ENCODE measurements around the gene SULT1C3. TPM values are rescaled to one million over a fixed set of nuclear protein-coding genes. Genes with fewer than 3 reads are reported as not detected.

SULT1C3 gene
- total RNA-seq (not detected), polyA plus RNA-seq (not detected)

DNA sequence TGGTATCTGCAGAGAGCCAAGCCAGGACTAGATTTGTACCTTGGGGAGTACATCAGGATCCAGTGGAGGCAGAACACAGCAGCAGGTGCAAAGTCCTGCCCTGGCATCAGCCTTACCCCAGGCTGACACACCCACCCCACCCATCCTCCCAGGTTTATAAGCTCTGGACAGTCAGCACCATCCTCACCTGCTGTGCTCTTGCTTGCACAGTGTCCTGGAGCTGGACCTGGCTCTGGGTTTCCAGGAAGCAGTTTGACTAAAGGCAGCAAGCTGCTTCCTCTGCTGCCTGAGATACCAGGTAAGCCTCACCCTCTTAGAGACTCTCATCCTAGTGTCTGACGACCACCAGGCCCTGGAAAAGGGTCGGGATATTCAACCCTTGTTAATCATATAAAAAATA is at the start of gene SULT1C3:
Gene SULT1C3, plus strand, starts transcription at position 183 of the 400 bp plus-strand sequence. CDS start 7,227 bp downstream, outside the sequence.
- DNase-seq (ENCODE audit: extremely low spot score), result no peak
- Histone ChIP-seq H3K27ac (ENCODE audit: low read depth) (no peak within 1 kb of the TSS), H3K36me3 (ENCODE audit: insufficient read depth) (no peaks in the 10 kb centered on the region), H3K4me3 (ENCODE audit: low read depth, low read length) (no peak within 1 kb of the TSS), H3K4me1 (ENCODE audit: insufficient read depth) (peaks cover 1% of the 10 kb centered on the region)
- WGBS, result 82% methylated on average over 2 of the region's 2 CpGs

DNA sequence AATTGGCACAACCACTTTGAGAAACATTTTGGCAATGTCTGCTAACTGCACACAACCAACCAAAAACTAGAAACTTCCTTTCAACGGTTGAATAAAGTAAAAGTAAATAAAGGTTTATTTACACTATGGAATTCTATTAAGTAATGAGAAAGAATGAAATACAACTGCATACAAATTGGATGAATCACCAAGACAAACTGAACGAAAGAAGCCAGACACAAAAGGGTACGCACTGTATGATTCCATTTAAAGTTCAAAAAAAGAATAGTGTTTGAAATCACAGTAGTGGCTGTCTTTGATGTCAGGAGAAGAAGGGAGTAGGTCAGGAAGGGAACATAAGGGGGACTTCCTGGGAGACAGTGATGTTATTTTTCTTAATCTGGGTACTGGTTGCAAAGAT is 46.5 kb upstream of the SULT1C3 start:
- WGBS, result 47% methylated on average over 3 of the region's 3 CpGs
- no peaks in the 10 kb centered on the region for H3K4me1 ChIP-seq (ENCODE audit: insufficient read depth)
- no peak overlapping the region for H3K27ac ChIP-seq (ENCODE audit: low read depth)
- no peak overlapping the region for H3K4me3 ChIP-seq (ENCODE audit: low read depth, low read length)
- H3K36me3 ChIP-seq (ENCODE audit: insufficient read depth), result no peaks in the 10 kb centered on the region
- no peak for DNase-seq (ENCODE audit: extremely low spot score)

DNA sequence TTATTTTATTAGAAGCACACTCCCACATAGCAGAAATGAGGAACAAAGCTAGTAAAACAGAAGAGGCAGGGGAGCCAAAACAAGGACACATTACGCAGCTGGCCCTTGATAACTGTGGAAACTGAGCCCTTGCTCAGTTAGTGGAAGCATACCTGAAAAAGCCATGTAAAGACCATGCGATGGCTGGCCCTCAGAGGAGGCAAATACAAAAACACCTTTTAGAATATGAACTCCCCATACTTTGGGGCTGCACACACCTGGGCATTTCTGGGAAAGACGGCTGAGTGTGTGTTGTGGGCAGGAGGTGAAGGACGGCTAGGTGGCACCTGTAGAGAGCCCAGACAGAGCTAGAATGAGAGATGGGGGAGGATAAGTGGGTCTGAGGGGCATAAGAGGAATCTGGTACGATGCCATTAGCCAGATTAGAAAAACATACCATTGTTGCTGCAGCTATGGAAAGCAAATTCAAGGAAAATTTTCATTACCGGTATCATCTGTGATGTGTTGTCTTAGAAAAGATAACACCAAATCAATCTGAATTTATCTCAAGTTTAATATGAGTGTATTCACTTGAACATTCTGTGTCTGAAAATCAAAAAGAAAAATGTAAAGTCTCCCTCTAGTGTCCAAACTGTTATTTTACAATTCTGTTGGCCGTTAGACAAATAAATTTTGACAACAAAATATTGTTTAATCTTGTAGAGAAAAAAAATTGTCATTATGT is 45.2 kb upstream of the SULT1C3 start:
- H3K4me1 ChIP-seq (ENCODE audit: insufficient read depth), result no peaks in the 10 kb centered on the region
- H3K36me3 ChIP-seq (ENCODE audit: insufficient read depth), result no peaks in the 10 kb centered on the region
- DNase-seq (ENCODE audit: extremely low spot score), result no peak
- 53% methylated on average over 7 of the region's 7 CpGs for WGBS
- H3K4me3 ChIP-seq (ENCODE audit: low read depth, low read length), result no peak overlapping the region
- no peak overlapping the region for H3K27ac ChIP-seq (ENCODE audit: low read depth)

DNA sequence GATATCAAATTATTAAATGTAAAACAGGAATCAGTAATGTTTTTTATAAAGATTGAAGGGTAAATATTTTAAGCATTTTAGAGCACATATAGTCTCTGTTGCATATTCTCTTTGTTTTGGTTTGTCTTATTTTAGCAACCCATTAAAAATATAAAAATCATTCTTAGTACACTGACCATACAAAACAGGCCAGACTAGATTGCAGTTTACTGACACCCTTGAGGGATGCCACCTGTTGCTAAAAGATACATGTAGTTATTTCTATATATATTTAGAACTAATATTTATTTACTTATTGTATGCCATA is 44.7 kb upstream of the SULT1C3 start:
- Histone ChIP-seq H3K27ac (ENCODE audit: low read depth) (no peak overlapping the region), H3K4me3 (ENCODE audit: low read depth, low read length) (no peak overlapping the region), H3K36me3 (ENCODE audit: insufficient read depth) (no peaks in the 10 kb centered on the region), H3K4me1 (ENCODE audit: insufficient read depth) (no peaks in the 10 kb centered on the region)
- no peak for DNase-seq (ENCODE audit: extremely low spot score)

DNA sequence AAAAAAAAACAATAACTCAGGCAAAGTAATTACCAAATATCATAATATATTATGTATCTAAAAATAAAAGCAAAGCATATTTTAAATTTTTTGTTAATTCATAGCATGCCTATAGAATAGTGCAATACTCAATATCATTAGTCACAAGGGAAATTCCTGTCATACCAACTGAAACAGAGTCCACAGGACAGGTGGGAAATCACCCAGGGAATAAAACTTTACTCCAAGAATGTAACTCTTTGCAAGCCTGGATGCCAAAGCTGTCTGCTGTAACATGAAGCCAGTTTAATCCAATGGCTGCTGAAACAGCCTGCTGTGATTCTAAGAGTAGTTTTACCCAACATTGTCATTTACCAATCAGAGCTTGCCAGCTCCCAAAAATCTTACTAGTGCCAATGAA is 40.0 kb upstream of the SULT1C3 start:
- no peaks in the 10 kb centered on the region for H3K36me3 ChIP-seq (ENCODE audit: insufficient read depth)
- H3K4me1 ChIP-seq (ENCODE audit: insufficient read depth), result no peaks in the 10 kb centered on the region
- H3K4me3 ChIP-seq (ENCODE audit: low read depth, low read length), result no peak overlapping the region
- no peak overlapping the region for H3K27ac ChIP-seq (ENCODE audit: low read depth)
- no peak for DNase-seq (ENCODE audit: extremely low spot score)

DNA sequence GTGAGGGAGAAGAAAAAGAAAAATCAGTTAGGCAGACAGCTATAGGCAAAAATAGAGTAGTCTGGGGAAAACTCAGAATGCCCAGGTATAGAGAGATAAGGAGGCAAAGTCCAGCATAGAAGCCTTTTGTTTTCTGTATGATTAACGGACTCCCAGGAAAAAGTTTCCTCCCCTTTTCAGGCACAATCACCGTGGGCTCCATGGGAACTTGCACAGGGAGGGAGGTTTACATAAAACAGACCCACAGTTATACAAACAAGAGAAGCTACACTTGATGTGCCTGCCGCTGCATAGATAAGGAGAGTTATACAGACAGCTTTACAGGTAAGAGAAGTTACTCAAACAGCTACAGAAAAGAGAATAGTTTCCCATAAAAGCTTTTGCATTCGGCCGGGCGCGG is 39.2 kb upstream of the SULT1C3 start:
- DNase-seq (ENCODE audit: extremely low spot score), result no peak
- H3K27ac ChIP-seq (ENCODE audit: low read depth), result no peak overlapping the region
- H3K4me3 ChIP-seq (ENCODE audit: low read depth, low read length), result no peak overlapping the region
- H3K4me1 ChIP-seq (ENCODE audit: insufficient read depth), result no peaks in the 10 kb centered on the region
- 68% methylated on average over 7 of the region's 7 CpGs for WGBS
- no peaks in the 10 kb centered on the region for H3K36me3 ChIP-seq (ENCODE audit: insufficient read depth)

DNA sequence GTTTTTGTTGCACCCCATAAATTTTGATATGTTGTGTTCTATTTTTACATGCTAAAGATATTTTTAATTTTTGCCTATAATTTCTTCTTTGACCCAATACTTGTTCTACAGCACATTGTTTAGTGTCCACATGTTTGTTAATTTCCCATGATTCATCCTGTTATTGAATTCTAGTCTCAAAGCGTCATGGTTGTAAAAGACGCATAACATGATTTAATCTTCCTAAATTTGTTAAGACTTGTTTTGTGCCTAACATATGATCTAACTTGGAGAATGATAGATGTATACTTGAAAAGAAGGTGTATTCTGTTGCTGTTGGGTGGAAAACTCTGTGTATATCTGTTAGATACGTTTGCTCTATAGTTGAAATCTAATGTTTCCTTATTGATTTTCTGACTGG is 27.1 kb upstream of the SULT1C3 start:
- Histone ChIP-seq H3K36me3 (ENCODE audit: insufficient read depth) (no peaks in the 10 kb centered on the region), H3K4me1 (ENCODE audit: insufficient read depth) (no peaks in the 10 kb centered on the region), H3K4me3 (ENCODE audit: low read depth, low read length) (no peak overlapping the region), H3K27ac (ENCODE audit: low read depth) (no peak overlapping the region)
- WGBS, result 72% methylated on average over 3 of the region's 3 CpGs
- no peak for DNase-seq (ENCODE audit: extremely low spot score)

DNA sequence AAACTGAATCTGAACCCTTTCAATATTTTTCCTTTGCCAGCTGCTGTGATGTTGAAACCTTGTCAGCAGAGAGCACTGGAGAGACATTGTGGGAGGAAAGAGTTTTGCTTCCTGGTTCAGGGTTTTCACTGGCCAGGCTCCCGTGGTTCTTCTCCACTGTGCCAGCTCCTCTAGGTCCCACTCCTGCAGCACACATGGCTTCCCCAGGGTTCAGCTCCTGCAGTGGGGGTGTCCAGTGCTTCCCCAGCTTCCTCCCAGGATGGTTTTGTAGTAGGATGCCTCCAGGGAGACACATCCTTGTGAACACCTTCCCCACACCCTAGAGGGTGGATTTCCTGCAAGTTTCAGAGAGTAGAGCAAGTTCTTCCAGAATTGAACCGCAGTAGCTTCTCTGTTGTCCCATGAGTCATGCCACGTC is 24.0 kb upstream of the SULT1C3 start:
- Histone ChIP-seq H3K27ac (ENCODE audit: low read depth) (no peak overlapping the region), H3K4me1 (ENCODE audit: insufficient read depth) (no peaks in the 10 kb centered on the region), H3K36me3 (ENCODE audit: insufficient read depth) (no peaks in the 10 kb centered on the region), H3K4me3 (ENCODE audit: low read depth, low read length) (no peak overlapping the region)
- no peak for DNase-seq (ENCODE audit: extremely low spot score)
- WGBS, result 37% methylated on average over 3 of the region's 3 CpGs

DNA sequence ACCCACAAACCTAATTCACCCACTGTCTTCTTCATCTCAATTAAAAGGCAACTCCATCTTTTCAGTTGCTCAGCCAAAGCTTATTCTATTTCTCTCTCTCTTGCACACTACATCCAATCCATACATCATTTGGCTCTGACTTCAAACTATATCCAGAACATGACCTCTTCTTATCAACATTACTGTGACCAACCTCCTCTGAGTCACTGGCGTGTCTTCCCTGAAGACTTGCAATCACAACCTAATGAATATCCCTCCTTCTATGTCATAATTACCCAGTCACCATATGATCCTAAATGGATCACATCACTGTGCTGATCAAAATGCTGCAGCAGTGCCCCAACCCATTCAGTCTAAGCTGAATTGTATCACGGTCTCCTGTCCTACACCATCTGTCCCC is 22.6 kb upstream of the SULT1C3 start:
- H3K27ac ChIP-seq (ENCODE audit: low read depth), result no peak overlapping the region
- 91% methylated on average over 2 of the region's 2 CpGs for WGBS

DNA sequence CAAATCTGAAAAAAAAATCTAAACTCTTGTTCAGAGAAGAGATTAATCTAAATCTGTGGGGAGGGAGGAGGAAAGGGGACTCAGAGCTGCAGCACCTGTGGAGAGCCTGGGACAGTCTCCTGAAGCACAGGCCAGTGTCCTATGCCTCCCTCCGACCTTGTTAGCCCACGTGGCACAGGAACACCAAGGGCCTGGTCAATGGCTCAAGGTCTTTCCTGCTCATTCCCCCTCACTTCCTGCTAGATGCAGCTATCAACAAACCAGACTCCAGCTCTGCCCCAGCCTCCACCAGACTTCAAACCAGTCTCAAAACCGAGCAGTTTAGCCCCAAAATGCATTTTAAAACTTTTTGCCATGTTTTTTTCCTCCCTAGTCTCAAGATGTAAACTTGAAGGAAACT is 20.1 kb upstream of the SULT1C3 start:
- DNase-seq (ENCODE audit: extremely low spot score), result no peak
- Histone ChIP-seq H3K4me3 (ENCODE audit: low read depth, low read length) (no peak overlapping the region), H3K27ac (ENCODE audit: low read depth) (no peak overlapping the region), H3K4me1 (ENCODE audit: insufficient read depth) (no peaks in the 10 kb centered on the region), H3K36me3 (ENCODE audit: insufficient read depth) (no peaks in the 10 kb centered on the region)
- WGBS, result 47% methylated on average over 3 of the region's 3 CpGs

More for the DNA sequence above, 22.6 kb upstream of the SULT1C3 start:
- H3K36me3 ChIP-seq (ENCODE audit: insufficient read depth), result no peaks in the 10 kb centered on the region
- H3K4me3 ChIP-seq (ENCODE audit: low read depth, low read length), result no peak overlapping the region
- H3K4me1 ChIP-seq (ENCODE audit: insufficient read depth), result no peaks in the 10 kb centered on the region
- DNase-seq (ENCODE audit: extremely low spot score), result no peak

DNA sequence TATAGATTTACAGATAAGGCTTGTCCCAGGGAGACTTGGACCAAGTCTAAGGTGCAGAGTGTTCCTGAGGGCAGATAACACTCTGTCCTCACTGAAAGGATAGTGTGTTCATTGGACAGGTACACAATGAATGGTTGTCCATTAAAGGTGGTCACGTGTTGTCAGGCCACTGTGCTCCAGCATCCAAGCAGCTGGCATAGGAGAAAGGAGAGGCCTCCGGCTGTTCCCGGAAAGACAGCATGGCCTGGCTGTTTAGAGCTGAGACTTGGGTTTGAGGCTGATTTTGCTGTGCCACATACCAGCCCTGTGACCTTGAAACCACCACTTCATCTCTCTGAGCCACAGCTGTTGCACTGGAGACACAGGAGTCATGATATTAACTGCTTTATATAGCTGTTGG is 19.6 kb upstream of the SULT1C3 start:
- H3K27ac ChIP-seq (ENCODE audit: low read depth), result no peak overlapping the region
- DNase-seq (ENCODE audit: extremely low spot score), result no peak
- 88% methylated on average over 3 of the region's 3 CpGs for WGBS
- H3K4me1 ChIP-seq (ENCODE audit: insufficient read depth), result no peaks in the 10 kb centered on the region
- no peaks in the 10 kb centered on the region for H3K36me3 ChIP-seq (ENCODE audit: insufficient read depth)
- H3K4me3 ChIP-seq (ENCODE audit: low read depth, low read length), result no peak overlapping the region

DNA sequence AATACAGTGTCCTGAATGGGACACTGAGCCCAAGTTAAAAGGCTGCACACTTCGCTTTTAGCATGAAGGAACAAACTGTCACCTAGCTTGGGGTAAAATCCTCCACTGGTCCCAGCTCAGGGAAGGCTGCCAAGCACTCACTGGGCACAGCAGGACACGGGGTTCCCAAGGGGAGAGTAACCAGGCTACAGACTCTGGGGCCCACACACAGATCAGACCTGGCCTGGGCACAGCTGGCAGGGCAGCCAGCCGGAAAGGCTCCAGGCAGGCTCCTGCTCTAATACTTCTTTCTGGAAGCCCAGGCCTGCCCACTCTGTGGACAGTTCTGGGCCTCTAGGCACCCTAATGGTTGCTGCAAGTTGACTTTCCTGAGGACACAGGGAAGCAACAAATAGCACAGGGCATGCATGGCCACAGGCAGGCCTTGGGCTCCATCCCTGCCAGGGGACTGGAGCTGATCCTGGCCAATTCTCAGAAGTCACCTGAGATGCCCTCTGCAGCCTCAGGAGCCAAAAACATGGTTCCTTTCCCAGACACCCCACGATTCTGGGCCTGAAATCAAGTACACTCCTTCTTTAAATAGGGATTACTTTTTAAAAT is 18.7 kb upstream of the SULT1C3 start:
- DNase-seq (ENCODE audit: extremely low spot score), result no peak

DNA sequence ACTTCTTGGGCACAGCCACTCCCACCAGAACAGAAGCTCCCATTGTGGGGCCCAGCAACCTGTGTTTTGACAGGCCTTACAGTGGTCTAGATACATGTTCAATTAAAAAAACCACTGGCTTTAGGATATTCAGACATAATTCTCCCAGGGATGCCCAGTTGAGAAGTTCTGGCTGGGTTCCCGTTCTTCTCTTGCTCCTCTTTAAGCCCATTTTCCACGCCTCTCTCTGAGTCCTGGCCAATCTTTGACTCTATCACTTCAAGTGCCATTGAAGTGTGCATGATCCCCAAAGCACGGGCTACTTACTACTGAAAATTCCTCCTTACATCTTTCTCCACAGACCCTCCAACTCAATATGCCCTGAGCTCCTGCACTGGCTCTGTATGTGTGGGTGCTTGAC is 17.5 kb upstream of the SULT1C3 start:
- 90% methylated on average over 3 of the region's 3 CpGs for WGBS
- no peak for DNase-seq (ENCODE audit: extremely low spot score)
- no peak overlapping the region for H3K4me3 ChIP-seq (ENCODE audit: low read depth, low read length)
- no peaks in the 10 kb centered on the region for H3K36me3 ChIP-seq (ENCODE audit: insufficient read depth)
- H3K4me1 ChIP-seq (ENCODE audit: insufficient read depth), result no peaks in the 10 kb centered on the region
- no peak overlapping the region for H3K27ac ChIP-seq (ENCODE audit: low read depth)

More for the DNA sequence above, 18.7 kb upstream of the SULT1C3 start:
- no peak overlapping the region for H3K4me3 ChIP-seq (ENCODE audit: low read depth, low read length)
- H3K27ac ChIP-seq (ENCODE audit: low read depth), result no peak overlapping the region
- WGBS, result 76% methylated on average over 4 of the region's 4 CpGs
- no peaks in the 10 kb centered on the region for H3K4me1 ChIP-seq (ENCODE audit: insufficient read depth)
- no peaks in the 10 kb centered on the region for H3K36me3 ChIP-seq (ENCODE audit: insufficient read depth)

DNA sequence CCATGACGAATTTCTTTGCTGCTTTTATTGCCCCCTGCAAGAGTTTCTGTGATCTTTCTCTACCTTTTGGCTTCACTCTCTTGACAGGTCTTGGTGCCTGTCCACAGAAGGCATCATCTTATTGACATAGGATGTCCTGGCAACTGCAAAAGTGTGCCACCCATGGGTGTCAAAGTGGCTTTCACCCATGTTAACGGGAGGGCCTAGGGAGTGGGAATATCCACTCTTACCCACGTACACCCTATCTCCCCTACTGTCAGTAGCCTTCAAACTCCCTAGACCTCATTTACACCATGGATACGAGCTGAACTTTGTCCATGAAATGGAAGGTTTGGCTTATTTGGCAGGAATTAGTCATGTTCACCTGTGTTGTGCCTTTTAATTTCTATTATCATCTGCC is 16.2 kb upstream of the SULT1C3 start:
- Histone ChIP-seq H3K4me1 (ENCODE audit: insufficient read depth) (no peaks in the 10 kb centered on the region), H3K36me3 (ENCODE audit: insufficient read depth) (no peaks in the 10 kb centered on the region), H3K27ac (ENCODE audit: low read depth) (no peak overlapping the region), H3K4me3 (ENCODE audit: low read depth, low read length) (no peak overlapping the region)
- WGBS, result 80% methylated on average over 4 of the region's 4 CpGs
- DNase-seq (ENCODE audit: extremely low spot score), result no peak

DNA sequence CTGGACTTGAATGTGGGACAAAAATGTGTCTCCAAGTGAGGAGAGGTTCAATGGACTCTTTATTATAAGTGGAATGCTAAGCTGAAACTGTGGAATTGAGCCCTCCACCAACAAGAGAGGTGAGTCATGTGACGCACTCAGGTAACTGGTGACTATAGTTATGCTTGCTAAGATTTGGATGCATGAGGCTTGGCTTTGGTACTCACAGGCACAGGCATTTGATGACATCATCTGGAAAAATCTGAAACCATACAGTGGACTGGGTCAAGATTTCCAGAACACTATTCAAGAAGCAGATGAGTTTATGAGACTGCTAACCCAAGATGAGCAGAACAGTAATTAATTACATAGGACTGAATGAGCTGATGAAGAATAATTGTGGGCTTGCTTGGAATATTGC is 15.7 kb upstream of the SULT1C3 start:
- WGBS, result 96% methylated on average over 1 of the region's 1 CpG
- H3K4me3 ChIP-seq (ENCODE audit: low read depth, low read length), result no peak overlapping the region
- H3K27ac ChIP-seq (ENCODE audit: low read depth), result no peak overlapping the region
- H3K36me3 ChIP-seq (ENCODE audit: insufficient read depth), result no peaks in the 10 kb centered on the region
- no peaks in the 10 kb centered on the region for H3K4me1 ChIP-seq (ENCODE audit: insufficient read depth)
- DNase-seq (ENCODE audit: extremely low spot score), result no peak
